NCI-H82 treated with DMSO at 0.1 percent for 48 hours (cell line): ENCODE results near the gene SFRP5.

Experiments
- DNase-seq: peaks from one replicate; lab custom pipeline; 2025; ENCODE audit not compliant: unreplicated experiment; lab: John Stamatoyannopoulos, UW

The SFRP5 gene

DNA sequence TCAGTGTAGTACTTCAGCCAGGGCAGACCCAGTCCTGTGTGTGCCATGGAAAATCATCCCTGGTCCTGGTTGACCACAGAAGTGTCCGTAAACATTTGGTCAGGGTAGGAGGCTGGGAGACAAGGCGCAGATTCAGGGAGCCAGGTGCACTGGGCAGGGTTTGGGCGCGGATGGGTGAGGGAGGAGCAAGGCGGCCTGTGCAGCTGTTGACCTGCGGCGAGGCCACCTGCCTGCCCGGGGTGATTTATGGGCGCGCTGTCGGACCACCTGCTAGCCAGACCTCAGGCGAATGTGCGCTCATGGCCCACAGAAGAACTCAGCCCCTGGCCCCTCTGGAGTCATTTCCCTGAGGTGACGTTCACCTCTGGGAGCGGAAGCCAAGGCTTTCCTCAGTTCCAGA is 6.6 kb downstream of the SFRP5 start:
- DNase-seq, result no peak

DNA sequence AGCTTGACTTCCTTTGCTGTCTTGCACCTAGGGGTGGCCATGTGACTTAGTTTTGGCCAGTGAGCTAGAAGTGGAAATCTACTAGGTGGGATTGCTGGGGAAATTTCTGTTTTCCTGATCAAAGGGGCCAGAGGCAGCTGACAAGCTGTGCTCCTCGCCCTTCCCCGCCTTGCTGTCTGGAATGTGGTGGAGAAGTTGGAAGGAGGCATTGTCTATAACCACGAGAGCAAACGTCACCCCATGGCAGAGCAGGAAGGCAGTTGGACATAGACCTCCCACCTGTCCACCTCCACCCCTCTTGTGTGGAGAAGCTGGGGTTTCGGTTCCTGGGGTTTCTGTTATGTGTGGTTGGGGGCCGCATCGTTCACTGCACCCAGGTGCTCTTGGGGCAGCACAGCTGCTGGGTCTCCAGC is 7.3 kb downstream of the SFRP5 start:
- DNase-seq, result no peak

DNA sequence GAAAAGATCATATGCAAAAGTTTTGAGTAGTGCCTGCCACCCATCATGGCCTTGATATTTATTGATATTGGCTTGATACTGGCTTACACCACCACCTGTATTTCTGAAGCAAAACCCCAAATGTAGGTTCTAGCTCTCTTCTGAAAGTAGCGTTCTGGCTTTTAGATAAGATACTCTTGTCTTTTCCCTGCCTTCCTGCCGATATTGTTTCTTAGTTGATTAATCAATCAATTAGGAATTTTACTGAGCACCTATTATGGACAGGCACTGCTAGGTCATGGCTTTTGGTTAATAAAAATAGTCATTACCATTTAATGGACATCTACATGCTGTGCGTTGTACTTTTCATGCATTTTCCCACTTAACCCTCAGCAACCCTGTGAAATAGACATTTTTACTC is 7.9 kb downstream of the SFRP5 start:
- DNase-seq, result no peak

DNA sequence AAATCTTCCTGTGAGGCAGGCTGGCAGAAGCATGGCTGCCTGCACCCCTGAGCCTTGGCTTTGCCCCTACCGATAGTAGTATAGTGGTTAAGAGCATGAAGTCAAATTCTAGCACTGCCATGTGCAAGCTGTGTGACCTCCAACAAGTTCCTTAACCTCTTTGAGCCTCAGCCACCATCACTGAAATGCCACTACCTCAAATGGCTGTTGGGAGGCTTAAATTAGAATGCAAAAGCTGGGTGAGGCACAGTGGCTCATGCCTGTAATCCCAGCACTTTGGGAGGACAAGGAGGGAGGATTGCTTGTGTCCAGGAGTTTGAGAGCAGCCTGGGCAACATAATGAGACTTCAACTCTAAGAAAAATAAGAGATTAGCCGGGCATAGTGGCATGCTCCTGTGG is 8.4 kb downstream of the SFRP5 start:
- no peak for DNase-seq

DNA sequence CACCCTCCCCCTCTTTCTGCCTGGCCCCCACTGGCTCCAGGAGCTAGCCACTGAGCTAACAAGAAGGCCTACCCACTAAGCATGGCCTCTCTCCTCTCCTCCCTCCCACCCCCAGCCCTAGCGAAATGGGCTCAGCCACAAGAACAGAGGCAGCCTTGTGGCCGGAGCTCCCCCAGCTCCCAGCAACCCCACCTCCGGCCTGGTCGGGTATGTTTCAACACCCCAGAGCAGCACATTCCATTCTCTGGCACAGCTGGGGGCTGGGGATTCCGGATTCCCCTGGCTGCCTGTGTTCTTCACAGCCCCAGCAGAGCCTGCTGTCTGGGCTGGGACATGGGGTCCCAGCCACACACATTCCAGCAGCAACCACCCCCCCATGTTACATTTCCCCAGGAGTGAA is 9.0 kb downstream of the SFRP5 start:
- no peak for DNase-seq

DNA sequence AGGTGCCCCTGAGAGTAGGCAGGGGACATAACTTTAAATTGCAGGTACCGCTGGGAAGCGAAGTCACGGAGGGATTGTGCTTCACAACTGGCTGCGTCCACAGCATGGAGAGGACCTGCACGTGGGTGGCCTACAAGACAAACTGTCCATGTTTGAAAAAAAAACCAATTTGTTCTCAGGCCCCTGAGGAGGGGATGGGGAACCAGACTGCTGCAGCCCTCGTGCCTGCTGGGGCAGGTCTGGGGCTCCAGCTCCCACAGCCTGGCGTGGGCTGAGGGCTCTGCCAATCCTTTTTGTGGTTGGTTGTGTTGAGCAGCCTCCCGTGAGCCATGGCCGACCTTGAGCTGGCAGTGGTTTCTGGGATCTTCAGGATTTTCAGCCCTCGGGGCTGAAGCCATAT is 9.7 kb downstream of the SFRP5 start:
- no peak for DNase-seq

DNA sequence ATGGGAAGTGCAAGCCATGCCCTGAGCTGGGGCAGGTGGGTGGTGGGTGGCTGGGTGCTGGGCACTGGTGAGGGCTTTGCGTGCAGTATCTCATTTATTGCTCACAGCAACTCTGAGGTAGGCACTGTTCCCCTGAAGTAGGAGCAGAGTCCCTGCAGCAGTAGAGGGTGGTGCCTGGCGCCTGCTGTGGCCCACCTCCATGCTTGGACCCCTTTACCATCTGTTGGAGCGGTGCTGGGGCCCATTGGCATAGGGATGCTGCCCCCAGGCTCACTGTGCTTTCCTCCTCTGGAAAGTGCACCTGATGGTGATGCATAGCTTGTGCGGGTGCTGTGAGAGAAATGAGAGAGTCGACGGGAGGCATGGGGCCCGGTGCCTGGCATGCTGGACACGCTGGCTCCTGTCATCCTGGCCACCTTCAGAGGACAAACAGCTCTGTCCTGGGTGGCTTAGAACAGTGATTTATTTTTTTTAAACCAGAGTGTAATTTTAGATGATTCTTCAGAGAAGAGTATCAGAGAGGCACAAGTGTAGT is 10.4 kb downstream of the SFRP5 start:
- DNase-seq, result no peak

DNA sequence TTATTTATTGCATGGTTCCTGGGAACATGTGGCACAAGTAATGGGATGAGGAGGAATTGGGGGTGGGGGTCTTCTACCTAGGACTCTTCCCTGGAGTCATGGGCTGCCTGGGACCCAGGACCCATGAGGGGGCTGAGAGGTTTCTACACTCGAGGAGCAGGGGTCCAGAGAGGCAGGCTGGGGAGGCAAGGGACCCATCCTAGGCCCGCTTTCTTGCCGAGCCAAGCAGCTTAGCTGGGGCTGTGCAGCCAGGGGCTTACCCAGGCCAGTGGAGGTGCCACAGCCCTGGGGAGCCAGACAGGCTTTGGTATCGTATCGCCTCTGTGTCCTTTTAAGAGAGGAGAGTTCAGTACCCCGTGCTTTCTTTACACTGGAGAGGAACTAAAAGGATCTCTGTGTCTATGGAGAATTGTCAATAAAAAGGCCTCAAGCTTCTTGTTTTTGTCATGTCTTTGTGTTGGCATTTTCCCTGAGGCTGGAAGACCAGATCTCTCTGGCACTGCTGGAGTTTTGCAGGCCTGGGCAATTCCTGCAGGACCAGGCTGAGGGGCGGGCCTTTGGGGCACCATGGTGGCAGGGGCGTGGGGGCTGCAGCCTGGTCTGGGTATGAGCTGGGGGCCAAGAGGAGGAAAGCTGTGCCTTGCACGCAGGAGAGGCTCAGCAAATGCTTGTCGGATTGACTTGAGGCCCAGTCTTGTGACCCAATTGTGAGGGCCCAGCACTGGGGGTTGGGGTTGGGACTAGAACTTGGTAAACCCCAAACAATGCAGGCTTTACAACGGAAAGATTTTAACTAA is 11.1 kb downstream of the SFRP5 start:
- no peak for DNase-seq

DNA sequence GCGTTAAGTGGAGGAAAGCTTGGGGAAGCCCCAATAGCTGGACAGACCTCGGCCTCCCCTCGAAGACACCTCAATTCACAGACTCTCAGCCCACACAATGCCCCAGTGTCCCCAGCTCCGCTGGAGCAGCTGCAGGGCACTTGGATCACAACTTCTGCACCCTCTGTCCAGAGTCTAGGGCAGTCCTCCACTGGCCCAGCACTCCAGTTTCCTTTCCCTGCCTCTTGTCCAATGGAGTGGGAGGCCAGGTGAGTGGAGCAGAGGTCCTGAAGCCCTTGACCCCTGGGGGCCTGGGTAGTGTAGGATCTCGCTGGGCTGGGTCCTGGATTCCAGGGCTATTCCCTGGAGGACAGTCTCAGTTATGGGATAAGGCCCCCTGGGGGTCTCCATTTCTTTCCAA is 11.9 kb downstream of the SFRP5 start:
- no peak for DNase-seq

DNA sequence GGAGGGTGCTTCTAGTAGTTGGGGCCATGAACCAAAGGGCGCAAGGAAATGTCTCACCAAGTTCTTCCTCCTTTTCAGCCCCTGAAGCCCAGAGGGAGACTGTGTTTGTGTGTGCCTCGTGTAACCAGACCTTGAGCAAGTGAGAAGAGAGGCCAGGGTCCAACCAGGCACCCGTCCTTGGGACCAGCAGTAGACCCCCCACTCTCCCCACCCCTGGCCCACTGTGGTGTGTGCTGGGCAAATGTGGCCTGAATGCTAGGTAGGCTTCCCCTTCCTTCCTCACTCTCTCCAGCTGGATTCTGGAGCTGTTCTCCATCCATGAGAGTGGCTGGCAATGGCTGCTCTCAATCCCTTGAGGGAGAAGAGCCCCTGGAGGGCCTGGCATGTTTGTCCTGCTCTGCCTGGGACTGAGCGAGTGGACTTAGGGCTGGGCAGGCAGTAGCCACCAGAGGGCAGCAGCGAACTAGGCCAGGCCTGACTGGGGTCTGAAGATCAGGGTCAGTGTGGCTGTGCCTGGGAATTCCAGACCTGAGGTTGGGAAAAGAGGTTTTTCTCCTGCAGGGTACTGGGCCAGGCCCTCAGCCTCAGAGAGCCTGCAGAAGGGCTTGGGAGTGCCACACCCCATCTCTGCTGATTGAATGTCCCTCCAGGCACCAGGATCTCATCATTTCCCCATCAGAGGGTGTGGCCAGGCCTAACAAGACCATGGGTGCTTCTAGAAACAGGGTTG is 12.5 kb downstream of the SFRP5 start:
- peak; percentile 9 for DNase-seq

DNA sequence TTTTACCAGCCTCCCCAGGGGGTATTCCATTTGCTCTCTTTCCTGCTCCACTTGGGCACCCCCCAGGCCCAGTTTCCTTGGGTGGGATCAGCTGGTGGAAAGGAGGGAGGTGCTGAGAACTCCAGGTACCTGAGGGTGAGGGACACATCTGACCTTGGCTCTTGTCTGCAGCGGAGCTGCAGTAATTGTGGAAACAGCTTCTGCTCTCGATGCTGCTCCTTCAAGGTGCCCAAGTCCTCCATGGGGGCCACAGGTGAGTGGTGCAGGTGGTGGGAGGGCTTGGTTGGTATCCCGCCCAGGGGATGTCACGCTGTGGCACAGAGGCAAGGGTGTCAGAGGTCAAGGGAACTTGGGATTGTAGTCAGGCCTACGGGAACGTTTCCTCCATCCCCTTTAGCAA is 14.3 kb downstream of the SFRP5 start:
- no peak for DNase-seq

DNA sequence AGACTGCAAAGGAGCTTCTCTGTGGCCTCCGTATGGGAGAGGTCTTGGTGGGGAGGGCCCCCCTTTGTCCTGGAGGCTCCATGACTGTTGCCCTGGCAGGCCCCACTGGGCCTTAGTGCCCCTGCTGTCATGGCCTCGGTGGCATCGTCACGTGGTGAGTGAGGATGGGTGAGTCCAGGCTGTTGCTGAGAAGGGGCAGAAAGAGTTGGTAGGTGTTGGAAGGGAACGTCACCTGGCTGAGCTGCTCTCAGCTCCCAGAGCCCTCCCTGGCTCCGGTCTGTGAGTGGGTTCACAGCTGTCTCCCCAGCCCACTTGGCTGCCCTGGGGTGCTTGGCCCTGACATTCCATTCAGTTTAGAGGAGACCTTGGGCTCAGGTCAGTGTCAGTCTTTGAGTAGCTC is 16.1 kb downstream of the SFRP5 start:
- no peak for DNase-seq

DNA sequence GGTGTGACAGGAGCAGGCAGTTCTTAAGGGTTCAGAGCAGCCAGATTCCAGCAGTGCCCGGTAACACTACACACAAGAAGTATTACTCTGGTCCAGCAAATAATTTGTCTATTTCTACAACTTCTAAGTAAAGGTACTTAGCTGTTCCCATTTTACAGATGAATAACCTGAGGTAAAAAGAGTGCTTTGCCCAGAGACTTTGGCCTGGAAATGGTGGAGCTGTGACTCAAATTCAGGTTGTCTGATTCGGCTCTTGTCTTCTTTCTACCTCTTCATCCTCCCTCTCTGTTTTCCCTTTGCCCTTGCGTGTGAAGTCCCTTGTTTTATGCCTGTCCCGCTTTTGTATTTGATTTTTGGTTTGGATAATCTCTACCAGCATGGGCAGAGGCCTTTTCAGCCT is 17.1 kb downstream of the SFRP5 start:
- DNase-seq, result no peak

DNA sequence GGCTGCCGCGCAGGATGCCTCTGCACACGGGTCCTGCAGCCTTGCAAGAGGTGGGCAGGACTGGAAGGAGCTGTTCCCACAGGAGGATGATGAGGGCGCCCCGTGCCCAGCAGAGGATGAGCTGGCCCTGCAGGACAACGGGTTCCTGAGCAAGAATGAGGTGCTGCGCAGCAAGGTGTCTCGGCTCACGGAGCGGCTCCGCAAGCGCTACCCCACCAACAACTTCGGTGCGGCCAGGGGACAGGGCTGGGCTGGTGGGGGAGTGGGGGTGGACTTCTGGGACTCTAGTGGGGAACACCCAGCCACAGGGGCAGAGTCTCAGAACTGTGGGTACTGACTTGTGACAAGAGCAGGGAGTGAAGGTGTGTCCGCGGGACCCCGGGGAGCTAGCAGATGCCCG is 18.8 kb downstream of the SFRP5 start:
- DNase-seq, result no peak

DNA sequence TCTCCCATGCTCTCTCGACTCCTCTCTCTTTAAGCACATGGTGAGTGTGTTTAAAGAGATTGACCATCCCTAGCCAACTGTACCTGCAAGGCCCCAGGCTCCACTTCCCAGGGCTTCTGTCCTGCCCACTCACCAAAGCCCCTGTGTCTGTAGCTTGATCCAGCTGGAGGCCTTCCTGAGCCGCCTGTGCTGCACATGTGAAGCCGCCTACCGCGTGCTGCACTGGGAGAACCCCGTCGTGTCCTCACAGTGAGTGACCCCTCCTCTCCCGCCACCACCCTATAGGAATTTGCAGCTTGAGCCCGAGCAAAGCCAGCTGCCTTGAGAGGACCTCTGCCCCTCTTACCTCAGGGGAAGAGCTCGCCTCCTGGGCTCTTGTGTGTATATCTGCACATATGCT is 23.7 kb downstream of the SFRP5 start:
- DNase-seq, result no peak

DNA sequence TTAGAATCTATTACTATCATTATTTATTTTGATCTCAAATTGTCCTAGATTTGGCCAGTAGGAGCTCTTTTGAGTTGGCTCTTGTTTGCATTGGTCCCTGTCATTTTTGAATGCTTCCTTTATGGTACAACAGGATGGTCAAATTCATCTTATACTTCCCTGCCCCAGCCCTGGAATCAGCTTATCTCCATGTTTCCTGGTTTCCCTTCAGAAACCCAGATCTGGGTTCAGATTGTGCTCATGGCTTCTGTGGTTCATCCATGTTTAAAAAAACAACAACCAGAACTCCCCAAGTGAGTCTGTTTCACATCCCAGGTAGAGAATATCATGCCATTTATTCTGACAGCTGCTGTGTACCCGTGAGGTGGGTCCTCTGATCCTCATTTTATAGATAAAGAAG is 24.2 kb downstream of the SFRP5 start:
- DNase-seq, result no peak

DNA sequence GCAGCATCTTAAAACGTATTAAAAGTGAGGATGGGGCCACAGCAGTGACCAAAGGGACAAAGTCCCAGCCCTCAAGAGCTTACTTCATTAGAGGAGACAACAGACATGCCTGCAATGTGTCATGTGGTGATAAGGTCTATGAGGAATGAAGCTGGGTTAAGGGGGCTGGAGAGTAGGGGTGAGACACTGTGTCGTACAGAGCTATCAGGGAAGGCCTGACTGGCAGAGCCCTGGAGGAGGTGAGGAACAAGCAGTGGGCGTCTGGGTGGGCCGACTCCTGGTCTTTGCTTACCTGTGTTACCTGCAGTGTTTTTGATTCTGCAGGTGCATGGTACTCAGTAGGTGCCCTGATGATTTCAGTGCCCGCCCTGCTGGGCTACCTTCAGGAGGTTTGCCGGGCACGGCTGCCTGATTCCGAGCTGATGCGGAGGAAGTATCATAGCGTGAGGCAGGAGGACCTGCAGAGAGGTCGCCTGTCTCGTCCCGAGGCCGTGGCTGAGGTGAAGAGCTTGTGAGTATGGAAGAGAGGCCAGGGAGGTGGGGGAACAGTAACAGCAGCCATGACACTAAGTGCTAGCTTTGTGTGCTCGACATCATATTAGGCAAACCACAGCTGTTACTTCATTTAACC is 27.3 kb downstream of the SFRP5 start:
- DNase-seq, result no peak

DNA sequence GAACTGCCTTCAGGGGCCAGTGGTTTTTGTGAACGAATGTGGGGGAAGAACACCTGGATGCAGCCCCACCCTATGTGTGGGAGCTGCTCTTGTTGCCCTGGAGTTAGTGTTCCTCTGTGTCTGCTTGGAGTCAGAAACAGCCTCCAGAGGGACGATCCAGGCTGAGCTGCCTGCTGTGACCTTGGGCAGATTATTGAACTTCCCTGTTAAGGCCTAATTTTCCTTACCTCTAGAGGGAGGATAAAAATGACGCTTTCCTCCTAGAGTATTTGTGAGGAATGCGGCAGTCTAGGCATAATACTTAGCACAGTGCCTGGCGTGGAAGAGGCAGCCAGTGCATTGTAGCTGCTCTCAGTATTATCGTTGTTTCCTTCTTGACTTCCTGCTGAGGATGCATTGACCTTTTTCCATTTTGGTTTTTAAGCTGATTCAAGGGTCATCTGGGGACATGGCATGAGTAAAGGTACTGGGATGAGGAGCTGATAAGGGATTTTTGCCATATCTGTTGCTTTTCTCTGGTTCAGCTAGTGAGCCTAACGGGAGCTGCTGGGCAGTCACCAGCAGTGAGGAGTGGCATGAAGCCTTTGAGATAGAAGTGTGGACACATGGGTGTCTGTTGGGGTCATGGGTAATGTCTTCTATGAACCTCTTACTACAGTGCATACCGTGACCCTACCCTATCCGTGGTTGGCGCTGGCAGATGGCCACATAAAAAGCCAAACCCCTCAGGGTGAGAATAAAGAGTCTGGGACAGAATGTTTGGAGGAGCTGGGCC is 28.4 kb downstream of the SFRP5 start:
- DNase-seq, result no peak

DNA sequence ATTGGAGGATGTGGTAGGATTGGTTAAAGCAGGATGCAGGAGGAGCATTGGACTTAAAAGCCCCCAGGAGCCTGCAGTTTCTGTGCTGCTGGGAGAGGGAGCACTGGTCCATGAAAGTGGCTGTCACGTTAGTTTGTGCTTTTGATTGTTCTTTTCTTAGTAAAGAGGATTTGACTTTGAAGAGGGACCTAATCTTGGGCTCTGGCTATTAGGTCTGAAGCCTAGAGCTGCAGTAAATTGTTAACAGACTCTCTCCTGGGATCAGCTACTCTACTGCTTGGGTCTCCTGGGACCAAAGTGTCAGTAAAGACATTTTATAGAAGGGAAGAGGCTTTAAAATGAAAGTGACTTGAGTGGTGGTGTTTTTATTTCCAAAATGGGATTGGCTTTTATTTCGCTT is 31.2 kb downstream of the SFRP5 start:
- peak; percentile 49 for DNase-seq

DNA sequence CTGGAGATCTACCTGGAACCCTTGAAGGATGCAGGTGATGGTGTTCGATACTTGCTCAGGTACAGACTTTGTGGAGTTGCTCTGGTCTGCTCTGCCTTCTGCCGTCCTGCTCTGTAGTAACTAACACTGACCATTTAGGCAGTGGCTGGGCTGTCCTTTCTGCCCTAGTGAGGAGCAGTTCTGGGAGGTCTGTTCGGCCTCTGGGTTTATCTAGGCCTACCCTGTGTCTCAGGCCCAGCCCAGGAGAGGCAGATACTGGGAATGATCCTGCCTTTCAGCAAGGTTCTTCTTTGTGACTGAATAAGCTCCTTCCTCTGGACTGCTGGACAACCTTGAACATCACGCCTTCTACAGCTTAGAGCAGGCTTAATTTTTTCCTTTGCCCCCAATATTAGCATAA is 33.2 kb downstream of the SFRP5 start:
- DNase-seq, result no peak

DNA sequence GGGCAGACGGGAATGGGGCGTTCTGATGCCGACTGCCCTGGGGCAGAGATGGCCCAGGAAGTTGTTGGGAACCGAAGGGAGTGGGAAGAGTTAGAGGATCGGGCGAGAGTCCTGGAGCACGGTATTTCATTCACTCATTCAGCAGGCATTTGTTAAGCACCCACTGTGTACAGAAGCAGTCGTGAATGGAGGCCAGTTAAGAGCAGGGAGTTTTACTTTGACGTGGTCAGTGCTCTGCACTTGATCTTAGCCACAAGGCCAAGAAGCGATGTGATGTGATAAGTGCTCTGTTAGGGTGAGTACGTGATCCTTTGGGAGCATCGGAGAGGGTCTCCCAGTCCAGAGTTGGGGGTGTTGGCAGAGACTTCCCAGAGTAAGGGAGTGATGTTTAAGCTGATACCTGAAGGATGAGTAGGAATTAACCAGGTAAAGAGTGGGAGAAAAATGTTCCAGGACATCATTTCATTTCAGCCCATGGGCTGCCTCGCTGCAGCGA is 34.0 kb downstream of the SFRP5 start:
- no peak for DNase-seq
